GM12878 (cell line): ENCODE measurements around the gene OR1E1.
"Not testable (repeated sequence)": the region's sequence is repeated elsewhere in the genome, so short reads cannot be mapped to it uniquely, and the experiment has no call there.

Source experiments
- BCL11A ChIP-seq: IDR thresholded peaks from 2 replicates; pipeline ENCODE4 v1.6.1; 2011; ENCODE audit warnings: low read depth, low read length
- POLR2A ChIP-seq: IDR thresholded peaks from 2 replicates; pipeline ENCODE4 v1.6.1; 2011; ENCODE audit warnings: low read depth, mild to moderate bottlenecking, low read length
- TF ChIP-seq, protein P1 (sequence below): fragments of 450-650 bp; IDR thresholded peaks from 2 replicates; pipeline ENCODE4 v1.6.1; 2017; ENCODE audit warnings: mild to moderate bottlenecking
- TF ChIP-seq, protein P2 (sequence below): fragments of 450-650 bp; IDR thresholded peaks from 2 replicates; pipeline ENCODE4 v1.6.1; 2017; ENCODE audit warnings: mild to moderate bottlenecking, moderate library complexity

DNA sequence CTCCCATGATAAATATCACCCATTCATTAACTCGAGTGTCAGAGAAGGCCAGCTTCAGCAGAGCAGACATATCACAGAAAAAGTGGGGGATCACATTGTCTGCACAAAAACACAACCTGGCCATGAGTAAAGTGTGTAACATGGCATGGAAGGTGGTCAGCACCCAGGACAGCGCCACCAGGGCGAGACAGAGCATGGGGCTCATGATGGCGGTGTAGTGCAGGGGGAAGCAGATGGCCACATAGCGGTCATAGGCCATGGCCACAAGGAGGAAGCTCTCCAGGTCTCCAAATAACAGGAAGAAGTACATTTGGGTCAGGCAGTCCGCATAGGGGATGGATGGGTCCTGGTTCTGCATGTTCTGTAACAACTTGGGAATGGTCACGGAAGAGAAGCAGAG is 409 bp downstream of the OR1E1 start:
- TF ChIP-seq, protein P1, sequence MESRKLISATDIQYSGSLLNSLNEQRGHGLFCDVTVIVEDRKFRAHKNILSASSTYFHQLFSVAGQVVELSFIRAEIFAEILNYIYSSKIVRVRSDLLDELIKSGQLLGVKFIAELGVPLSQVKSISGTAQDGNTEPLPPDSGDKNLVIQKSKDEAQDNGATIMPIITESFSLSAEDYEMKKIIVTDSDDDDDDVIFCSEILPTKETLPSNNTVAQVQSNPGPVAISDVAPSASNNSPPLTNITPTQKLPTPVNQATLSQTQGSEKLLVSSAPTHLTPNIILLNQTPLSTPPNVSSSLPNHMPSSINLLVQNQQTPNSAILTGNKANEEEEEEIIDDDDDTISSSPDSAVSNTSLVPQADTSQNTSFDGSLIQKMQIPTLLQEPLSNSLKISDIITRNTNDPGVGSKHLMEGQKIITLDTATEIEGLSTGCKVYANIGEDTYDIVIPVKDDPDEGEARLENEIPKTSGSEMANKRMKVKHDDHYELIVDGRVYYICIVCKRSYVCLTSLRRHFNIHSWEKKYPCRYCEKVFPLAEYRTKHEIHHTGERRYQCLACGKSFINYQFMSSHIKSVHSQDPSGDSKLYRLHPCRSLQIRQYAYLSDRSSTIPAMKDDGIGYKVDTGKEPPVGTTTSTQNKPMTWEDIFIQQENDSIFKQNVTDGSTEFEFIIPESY = not testable (repeated sequence)
- TF ChIP-seq BCL11A, POLR2A: not testable (repeated sequence)
- TF ChIP-seq, protein P2, sequence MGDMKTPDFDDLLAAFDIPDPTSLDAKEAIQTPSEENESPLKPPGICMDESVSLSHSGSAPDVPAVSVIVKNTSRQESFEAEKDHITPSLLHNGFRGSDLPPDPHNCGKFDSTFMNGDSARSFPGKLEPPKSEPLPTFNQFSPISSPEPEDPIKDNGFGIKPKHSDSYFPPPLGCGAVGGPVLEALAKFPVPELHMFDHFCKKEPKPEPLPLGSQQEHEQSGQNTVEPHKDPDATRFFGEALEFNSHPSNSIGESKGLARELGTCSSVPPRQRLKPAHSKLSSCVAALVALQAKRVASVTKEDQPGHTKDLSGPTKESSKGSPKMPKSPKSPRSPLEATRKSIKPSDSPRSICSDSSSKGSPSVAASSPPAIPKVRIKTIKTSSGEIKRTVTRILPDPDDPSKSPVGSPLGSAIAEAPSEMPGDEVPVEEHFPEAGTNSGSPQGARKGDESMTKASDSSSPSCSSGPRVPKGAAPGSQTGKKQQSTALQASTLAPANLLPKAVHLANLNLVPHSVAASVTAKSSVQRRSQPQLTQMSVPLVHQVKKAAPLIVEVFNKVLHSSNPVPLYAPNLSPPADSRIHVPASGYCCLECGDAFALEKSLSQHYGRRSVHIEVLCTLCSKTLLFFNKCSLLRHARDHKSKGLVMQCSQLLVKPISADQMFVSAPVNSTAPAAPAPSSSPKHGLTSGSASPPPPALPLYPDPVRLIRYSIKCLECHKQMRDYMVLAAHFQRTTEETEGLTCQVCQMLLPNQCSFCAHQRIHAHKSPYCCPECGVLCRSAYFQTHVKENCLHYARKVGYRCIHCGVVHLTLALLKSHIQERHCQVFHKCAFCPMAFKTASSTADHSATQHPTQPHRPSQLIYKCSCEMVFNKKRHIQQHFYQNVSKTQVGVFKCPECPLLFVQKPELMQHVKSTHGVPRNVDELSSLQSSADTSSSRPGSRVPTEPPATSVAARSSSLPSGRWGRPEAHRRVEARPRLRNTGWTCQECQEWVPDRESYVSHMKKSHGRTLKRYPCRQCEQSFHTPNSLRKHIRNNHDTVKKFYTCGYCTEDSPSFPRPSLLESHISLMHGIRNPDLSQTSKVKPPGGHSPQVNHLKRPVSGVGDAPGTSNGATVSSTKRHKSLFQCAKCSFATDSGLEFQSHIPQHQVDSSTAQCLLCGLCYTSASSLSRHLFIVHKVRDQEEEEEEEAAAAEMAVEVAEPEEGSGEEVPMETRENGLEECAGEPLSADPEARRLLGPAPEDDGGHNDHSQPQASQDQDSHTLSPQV = not testable (repeated sequence)
